Activated T-cell treated with anti-CD3 and anti-CD28 coated beads, Interleukin-2, amount 50 U/mL, for 4 hours (primary cell): ENCODE results near the gene VGF. TPM values are rescaled to one million over a fixed set of nuclear protein-coding genes. Genes with fewer than 3 reads are reported as not detected.
A peak's percentile ranks its signal among the peaks of the same experiment; 100 is the strongest.
"Not testable (repeated sequence)": the region's sequence is repeated elsewhere in the genome, so short reads cannot be mapped to it uniquely, and the experiment has no call there.

Experiments
- ATAC-seq, 2 donors: fragments of 200-7000 bp; cut with Tn5 transposase; one replicate each; pipeline ENCODE4 v1.10.0; 2021
- DNase-seq: peaks from one replicate; pipeline ENCODE4 v3.0.0-alpha.2; 2020
- H3K27me3 Mint-ChIP-seq: one replicate; pipeline ENCODE4 v1.8.0; 2021; ENCODE audit warnings: low read depth, mixed read lengths
- H3K36me3 Mint-ChIP-seq: one replicate; pipeline ENCODE4 v1.8.0; 2022; ENCODE audit warnings: mixed read lengths; ENCODE audit not compliant: insufficient read depth
- H3K4me1 Mint-ChIP-seq: one replicate; pipeline ENCODE4 v1.8.0; 2021; ENCODE audit warnings: low read depth, mixed read lengths
- H3K4me3 Mint-ChIP-seq: one replicate; pipeline ENCODE4 v1.8.0; 2021; ENCODE audit warnings: mild to moderate bottlenecking, moderate library complexity, mixed read lengths
- H3K9me3 Mint-ChIP-seq: one replicate; pipeline ENCODE4 v1.8.0; 2021; ENCODE audit warnings: mixed read lengths
- total RNA-seq, 3 donors: library from RNA; stranded (reverse); gene quantifications; one replicate each; pipeline ENCODE4 v1.2.1, GENCODE V29; 2021

VGF gene
- total RNA-seq, 3 donors from 2014 or later, result not detected

DNA sequence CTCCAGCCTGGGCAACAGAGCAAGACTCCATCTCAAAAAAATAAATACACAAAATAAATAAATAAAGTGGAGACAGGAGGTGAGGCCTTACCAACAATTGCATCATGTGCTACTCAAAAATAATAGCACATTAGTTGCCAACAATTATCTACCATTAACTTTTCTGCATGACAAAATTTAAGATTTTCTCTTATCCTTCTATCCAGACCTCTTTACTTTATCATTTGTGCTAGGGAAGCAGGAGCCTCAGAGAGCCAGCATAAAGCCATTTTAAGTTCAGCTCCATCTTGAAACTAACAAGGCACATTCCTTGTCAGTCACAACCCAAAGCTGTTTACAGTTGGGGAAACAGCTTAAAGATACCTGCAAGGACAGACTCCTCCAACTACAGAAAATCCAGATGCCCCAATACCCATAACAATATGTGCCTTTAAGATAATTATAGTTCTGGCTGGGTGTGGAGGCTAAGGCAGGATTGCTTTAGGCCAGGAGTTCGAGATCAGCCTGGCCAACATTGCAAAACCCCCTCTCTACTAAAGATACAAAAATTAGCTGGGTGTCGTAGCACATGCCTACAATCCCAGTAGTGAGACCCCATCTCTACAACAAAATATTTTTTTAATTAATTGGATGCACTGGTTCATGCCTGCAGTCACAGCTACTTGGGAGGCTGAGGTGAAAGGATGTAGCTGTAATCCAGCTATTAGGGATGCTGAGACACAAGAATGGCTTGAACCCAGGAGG, 13.3 kb downstream of the VGF start:
- peaks cover 15% of the 10 kb centered on the region for H3K4me1 Mint-ChIP-seq
- H3K9me3 Mint-ChIP-seq, result no peaks in the 10 kb centered on the region
- H3K4me3 Mint-ChIP-seq, result no peak overlapping the region
- no peak for ATAC-seq
- peaks cover 3% of the 10 kb centered on the region for H3K36me3 Mint-ChIP-seq
- peaks cover 11% of the 10 kb centered on the region for H3K27me3 Mint-ChIP-seq
- DNase-seq, result no peak

DNA sequence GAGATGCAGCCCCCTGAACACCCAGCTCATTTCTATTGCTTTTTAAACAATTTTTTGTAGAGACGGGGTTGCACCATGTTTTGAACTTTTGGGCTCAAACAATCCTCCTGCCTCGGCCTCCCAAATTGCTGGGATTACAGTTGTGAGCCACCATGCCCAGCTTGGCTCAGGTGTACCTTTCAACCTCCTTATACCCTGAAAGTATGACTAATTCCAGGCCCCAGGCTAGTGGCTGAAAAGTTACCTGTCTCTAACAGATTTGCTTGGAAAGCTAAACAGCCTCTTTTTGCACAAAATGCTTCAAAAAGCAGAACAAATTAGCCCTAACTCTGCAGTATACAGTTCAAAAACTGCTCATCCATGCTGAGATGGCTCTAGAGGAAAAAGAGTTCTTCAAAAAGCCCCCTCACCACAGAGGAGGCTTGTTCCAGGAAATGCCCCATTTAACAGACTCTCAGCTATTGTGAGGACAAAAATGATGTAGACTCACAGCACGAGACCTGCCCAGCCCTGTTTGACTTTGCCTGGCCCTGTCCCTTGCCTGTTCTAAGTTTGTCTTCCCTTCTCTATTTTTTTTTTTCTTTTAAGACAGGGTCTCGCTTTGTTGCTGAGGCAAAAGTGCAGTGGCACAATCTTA, 24.5 kb downstream of the VGF start:
- DNase-seq (no peak), ATAC-seq (no peak)
- no peak overlapping the region for H3K4me3 Mint-ChIP-seq
- no peaks in the 10 kb centered on the region for H3K9me3 Mint-ChIP-seq
- H3K4me1 Mint-ChIP-seq, result peaks cover 35% of the 10 kb centered on the region
- no peaks in the 10 kb centered on the region for H3K36me3 Mint-ChIP-seq
- H3K27me3 Mint-ChIP-seq, result peaks cover 15% of the 10 kb centered on the region

- Mint-ChIP-seq H3K36me3 (no peaks in the 10 kb centered on the region), H3K27me3 (peaks cover 13% of the 10 kb centered on the region), H3K9me3 (no peaks in the 10 kb centered on the region), H3K4me3 (no peak overlapping the region), H3K4me1 (peaks cover 35% of the 10 kb centered on the region)
- DNase-seq (no peak), ATAC-seq (no peak)
These were observed 25.1 kb downstream of the VGF start for GRCh38 chr7:101140339-101140699.

DNA sequence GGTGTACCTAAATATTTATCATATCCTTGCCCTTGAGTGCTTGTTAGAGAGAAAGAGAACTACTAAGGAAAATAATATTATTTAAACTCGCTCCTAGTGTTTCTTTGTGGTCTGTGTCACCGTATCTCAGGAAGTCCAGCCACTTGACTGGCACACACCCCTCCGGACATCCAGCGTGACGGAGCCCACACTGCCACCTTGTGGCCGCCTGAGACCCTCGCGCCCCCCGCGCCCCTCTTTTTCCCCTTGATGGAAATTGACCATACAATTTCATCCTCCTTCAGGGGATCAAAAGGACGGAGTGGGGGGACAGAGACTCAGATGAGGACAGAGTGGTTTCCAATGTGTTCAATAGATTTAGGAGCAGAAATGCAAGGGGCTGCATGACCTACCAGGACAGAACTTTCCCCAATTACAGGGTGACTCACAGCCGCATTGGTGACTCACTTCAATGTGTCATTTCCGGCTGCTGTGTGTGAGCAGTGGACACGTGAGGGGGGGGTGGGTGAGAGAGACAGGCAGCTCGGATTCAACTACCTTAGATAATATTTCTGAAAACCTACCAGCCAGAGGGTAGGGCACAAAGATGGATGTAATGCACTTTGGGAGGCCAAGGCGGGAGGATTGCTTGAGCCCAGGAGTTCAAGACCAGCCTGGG, 27.0 kb downstream of the VGF start:
- Mint-ChIP-seq H3K36me3 (no peaks in the 10 kb centered on the region), H3K4me1 (peaks cover 45% of the 10 kb centered on the region), H3K4me3 (peak overlapping the region; percentile 56), H3K9me3 (no peaks in the 10 kb centered on the region), H3K27me3 (peaks cover 14% of the 10 kb centered on the region)
- ATAC-seq, result peak; percentile 91 to 94
- peak; percentile 84 for DNase-seq

- peak overlapping the region; percentile 40 for H3K4me3 Mint-ChIP-seq
- no peak for ATAC-seq
- DNase-seq, result no peak
- peaks cover 47% of the 10 kb centered on the region for H3K4me1 Mint-ChIP-seq
- H3K27me3 Mint-ChIP-seq, result peaks cover 17% of the 10 kb centered on the region
- no peaks in the 10 kb centered on the region for H3K9me3 Mint-ChIP-seq
- H3K36me3 Mint-ChIP-seq, result no peaks in the 10 kb centered on the region
These were observed 27.6 kb downstream of the VGF start for GRCh38 chr7:101137651-101138212.

DNA sequence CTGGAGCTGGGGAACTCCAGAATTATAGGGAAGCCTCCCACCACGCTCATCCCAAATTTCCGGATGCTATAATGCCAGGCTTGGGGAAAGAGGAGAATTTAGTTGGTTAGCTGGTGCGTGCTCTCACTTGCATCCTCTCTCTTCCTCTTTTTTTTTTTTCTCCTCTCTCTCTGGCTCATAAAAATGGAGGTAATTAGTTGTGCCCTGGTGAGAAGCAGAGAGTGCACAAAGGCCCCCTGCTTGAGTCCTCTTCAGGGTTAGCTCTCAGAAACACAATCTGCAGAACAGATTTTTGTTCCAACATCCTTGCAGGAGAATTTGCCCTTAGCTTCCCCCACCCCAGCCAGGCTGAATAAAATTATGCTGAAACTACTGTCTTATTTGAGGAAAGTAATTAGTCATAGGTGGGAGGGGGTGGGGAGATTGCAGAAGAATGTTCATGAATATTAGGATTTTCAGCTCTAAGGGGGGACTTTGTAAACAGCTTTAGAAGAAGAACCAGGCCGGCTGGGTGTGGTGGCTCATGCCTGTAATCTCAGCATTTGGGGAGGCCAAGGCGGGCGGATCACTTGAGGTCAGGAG, 30.9 kb downstream of the VGF start:
- Mint-ChIP-seq H3K27me3 (peaks cover 27% of the 10 kb centered on the region), H3K4me1 (peaks cover 39% of the 10 kb centered on the region), H3K36me3 (no peaks in the 10 kb centered on the region), H3K9me3 (no peaks in the 10 kb centered on the region), H3K4me3 (no peak overlapping the region)
- DNase-seq (no peak), ATAC-seq (no peak)

- Mint-ChIP-seq H3K36me3 (no peaks in the 10 kb centered on the region), H3K27me3 (peaks cover 30% of the 10 kb centered on the region), H3K4me1 (peaks cover 36% of the 10 kb centered on the region), H3K4me3 (no peak overlapping the region), H3K9me3 (no peaks in the 10 kb centered on the region)
- ATAC-seq (no peak), DNase-seq (no peak)
These were observed 31.6 kb downstream of the VGF start for GRCh38 chr7:101133621-101134398.

DNA sequence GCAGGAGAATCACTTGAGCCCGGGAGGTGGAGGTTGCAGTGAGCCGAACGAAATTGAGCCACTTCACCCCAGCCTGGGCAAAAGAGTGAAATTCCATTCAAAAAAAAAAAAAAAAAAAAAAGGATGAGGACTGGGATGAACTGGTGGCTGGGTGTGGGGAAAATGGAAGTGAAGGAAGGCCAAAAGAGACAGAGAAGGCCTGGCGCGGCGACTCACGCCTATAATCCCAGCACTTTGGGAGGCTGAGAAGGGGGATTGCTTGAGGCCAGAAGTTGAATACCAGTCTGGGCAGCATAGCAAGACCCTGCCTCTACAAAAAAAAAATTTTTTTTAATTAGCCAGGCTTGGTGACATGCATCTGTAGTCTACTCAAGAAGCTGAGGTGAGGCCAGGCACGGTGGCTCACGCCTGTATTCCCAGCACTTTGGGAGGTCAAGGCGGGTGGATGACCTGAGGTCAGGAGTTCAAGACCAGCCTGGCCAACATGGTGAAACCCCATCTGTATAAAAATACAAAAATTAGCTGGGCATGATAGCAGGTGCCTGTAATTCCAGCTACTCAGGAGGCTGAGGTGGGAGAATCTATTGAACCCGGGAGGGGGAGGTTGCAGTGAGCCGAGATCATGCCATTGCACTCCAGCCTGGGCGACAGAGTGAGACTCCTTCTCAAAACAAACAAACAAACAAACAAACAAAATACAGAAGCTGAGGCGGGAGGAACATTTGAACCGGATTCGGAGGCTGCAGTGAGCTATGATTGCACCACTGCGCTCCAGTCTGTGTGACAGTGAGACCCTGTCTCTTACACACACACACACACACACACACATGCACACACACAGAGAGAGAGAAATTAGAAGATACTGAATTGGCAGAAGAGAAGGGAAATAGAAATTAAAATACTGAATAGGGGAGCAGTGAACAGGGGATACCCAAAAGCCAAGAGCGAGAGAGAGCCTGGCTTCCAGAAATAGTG, 32.5 kb downstream of the VGF start:
- DNase-seq, H3K4me3 Mint-ChIP-seq, ATAC-seq, H3K36me3 Mint-ChIP-seq, H3K9me3 Mint-ChIP-seq: not testable (repeated sequence)
- peaks cover 29% of the 10 kb centered on the region for H3K4me1 Mint-ChIP-seq
- peaks cover 31% of the 10 kb centered on the region for H3K27me3 Mint-ChIP-seq

GRCh38 chr7:101129603-101130117, 35.7 kb downstream of the VGF start:
- Mint-ChIP-seq H3K9me3 (no peaks in the 10 kb centered on the region), H3K4me1 (peaks cover 32% of the 10 kb centered on the region), H3K4me3 (no peak overlapping the region), H3K27me3 (peaks cover 51% of the 10 kb centered on the region), H3K36me3 (no peaks in the 10 kb centered on the region)
- ATAC-seq, result no peak
- no peak for DNase-seq

GRCh38 chr7:101128040-101128834, 37.1 kb downstream of the VGF start:
- Mint-ChIP-seq H3K9me3 (no peaks in the 10 kb centered on the region), H3K4me3 (no peak overlapping the region), H3K4me1 (peaks cover 24% of the 10 kb centered on the region), H3K27me3 (peaks cover 48% of the 10 kb centered on the region), H3K36me3 (no peaks in the 10 kb centered on the region)
- DNase-seq, result no peak
- ATAC-seq, result peak in 1 of 2 donors; percentile 21

GRCh38 chr7:101127460-101128039, 37.8 kb downstream of the VGF start:
- no peaks in the 10 kb centered on the region for H3K36me3 Mint-ChIP-seq
- DNase-seq (no peak), ATAC-seq (no peak)
- peaks cover 25% of the 10 kb centered on the region for H3K4me1 Mint-ChIP-seq
- H3K4me3 Mint-ChIP-seq, result peak overlapping the region; percentile 19
- no peaks in the 10 kb centered on the region for H3K9me3 Mint-ChIP-seq
- H3K27me3 Mint-ChIP-seq, result peaks cover 50% of the 10 kb centered on the region
